Liver (tissue), 9 donors: ENCODE data around the gene MED25. TPM values are rescaled to one million over a fixed set of nuclear protein-coding genes. Genes with fewer than 3 reads are reported as not detected.

Experiments
- DNase-seq: peaks from one replicate; pipeline ENCODE4 v3.0.0-alpha.2; 2017; ENCODE audit warnings: low spot score
- H3K27ac ChIP-seq, 2 donors: one replicate each; pipeline ENCODE4 v1.7.0; 2013; ENCODE audit warnings: inconsistent platforms in 2 of 2, low read length in 2 of 2, control low read depth in 1 of 2, low read depth in 1 of 2, mild to moderate bottlenecking in 1 of 2
- H3K27me3 ChIP-seq, 4 donors: one replicate each; pipeline versions ENCODE4 v1.6.1 to v1.7.0; 2013; ENCODE audit warnings: low read length in 3 of 4, inconsistent platforms in 1 of 4, mild to moderate bottlenecking in 1 of 4, moderate library complexity in 1 of 4; ENCODE audit not compliant: control insufficient read depth in 4 of 4, insufficient read depth in 4 of 4
- H3K36me3 ChIP-seq, 4 donors: one replicate each; pipeline versions ENCODE4 v1.6.1 to v1.7.0; 2013; ENCODE audit warnings: low read length in 3 of 4, mild to moderate bottlenecking in 3 of 4, low read depth in 1 of 4, moderate library complexity in 1 of 4; ENCODE audit not compliant: control insufficient read depth in 4 of 4, insufficient read depth in 3 of 4
- H3K4me1 ChIP-seq, 4 donors: one replicate each; pipeline versions ENCODE4 v1.6.1 to v1.7.0; 2013; ENCODE audit warnings: low read length in 3 of 4, mild to moderate bottlenecking in 3 of 4, moderate library complexity in 1 of 4; ENCODE audit not compliant: control insufficient read depth in 4 of 4, insufficient read depth in 4 of 4
- H3K4me3 ChIP-seq, 3 donors: one replicate each; pipeline versions ENCODE4 v1.6.1 to v1.7.0; 2013; ENCODE audit warnings: low read length in 3 of 3, control low read depth in 1 of 3, low read depth in 1 of 3, mild to moderate bottlenecking in 1 of 3
- H3K9ac ChIP-seq, 2 donors: one replicate each; pipeline ENCODE4 v1.7.0; 2013; ENCODE audit warnings: low read length in 2 of 2, mild to moderate bottlenecking in 2 of 2, moderate library complexity in 2 of 2, control low read depth in 1 of 2, low read depth in 1 of 2
- H3K9me3 ChIP-seq, 4 donors: one replicate each; pipeline versions ENCODE4 v1.6.1 to v1.7.0; 2013; ENCODE audit warnings: low read length in 3 of 4; ENCODE audit not compliant: control insufficient read depth in 4 of 4
- ATF3 ChIP-seq: IDR thresholded peaks from 2 replicates; pipeline ENCODE4 v1.6.1; 2016; ENCODE audit warnings: antibody characterized with exemption
- CTCF ChIP-seq: fragments of 150-350 bp; IDR thresholded peaks from 2 replicates; pipeline ENCODE4 v1.5.1; 2017; ENCODE audit warnings: improper control_type of control experiment, low read depth, low read length; ENCODE audit not compliant: missing input control
- EGR1 ChIP-seq, 2 donors: IDR thresholded peaks; 2 replicates each; pipeline ENCODE4 v1.6.1; 2016 to 2018; ENCODE audit warnings: antibody characterized with exemption in 2 of 2, low read depth in 2 of 2
- FOXA1 ChIP-seq: IDR thresholded peaks from 2 replicates; pipeline ENCODE4 v1.6.1; 2016; ENCODE audit warnings: antibody characterized with exemption
- FOXA2 ChIP-seq: IDR thresholded peaks from 2 replicates; pipeline ENCODE4 v1.6.1; 2016; ENCODE audit warnings: antibody characterized with exemption
- GABPA ChIP-seq, 2 donors: IDR thresholded peaks in 1 of 2; conservative IDR thresholded peaks in 1 of 2; 2 replicates each; pipeline ENCODE4 v1.6.1; 2016; ENCODE audit warnings: antibody characterized with exemption in 2 of 2, mild to moderate bottlenecking in 1 of 2, moderate library complexity in 1 of 2
- HNF4A ChIP-seq, 2 donors: conservative IDR thresholded peaks; 2 replicates each; pipeline ENCODE4 v1.6.1; 2016; ENCODE audit warnings: antibody characterized with exemption in 2 of 2, mild to moderate bottlenecking in 2 of 2
- HNF4G ChIP-seq: IDR thresholded peaks from 2 replicates; pipeline ENCODE4 v1.6.1; 2016; ENCODE audit warnings: antibody characterized with exemption
- MAX ChIP-seq: IDR thresholded peaks from 2 replicates; pipeline ENCODE4 v1.6.1; 2016; ENCODE audit warnings: antibody characterized with exemption
- NR2F2 ChIP-seq: IDR thresholded peaks from 2 replicates; pipeline ENCODE4 v1.6.1; 2016; ENCODE audit warnings: antibody characterized with exemption
- RAD21 ChIP-seq, 2 donors: IDR thresholded peaks; 2 replicates each; pipeline ENCODE4 v1.6.1; 2016; ENCODE audit warnings: antibody characterized with exemption in 2 of 2, mild to moderate bottlenecking in 2 of 2
- REST ChIP-seq: IDR thresholded peaks from 2 replicates; pipeline ENCODE4 v1.6.1; 2016; ENCODE audit warnings: antibody characterized with exemption, mild to moderate bottlenecking
- RXRA ChIP-seq, 2 donors: IDR thresholded peaks; 2 replicates each; pipeline ENCODE4 v1.6.1; 2017 to 2018; ENCODE audit warnings: antibody characterized with exemption in 2 of 2, mild to moderate bottlenecking in 1 of 2
- SP1 ChIP-seq: IDR thresholded peaks from 2 replicates; pipeline ENCODE4 v1.6.1; 2018; ENCODE audit warnings: antibody characterized with exemption, mild to moderate bottlenecking
- TAF1 ChIP-seq: conservative IDR thresholded peaks from 2 replicates; pipeline ENCODE4 v1.6.1; 2016; ENCODE audit warnings: antibody characterized with exemption, mild to moderate bottlenecking
- YY1 ChIP-seq: IDR thresholded peaks from 2 replicates; pipeline ENCODE4 v1.6.1; 2016; ENCODE audit warnings: antibody characterized with exemption, mild to moderate bottlenecking
- ZBTB33 ChIP-seq: IDR thresholded peaks from 2 replicates; pipeline ENCODE4 v1.6.1; 2016; ENCODE audit warnings: antibody characterized with exemption
- WGBS: extraction: QIAGEN DNeasy Blood & Tissue Kit; methylation state at CpG from one replicate; pipeline ENCODE4 v1.1.7; 2013; 5-methylcytosine and 5-hydroxymethylcytosine counted together
- polyA plus RNA-seq, 2 donors: library from polyadenylated mRNA; stranded (reverse) in 1 of 2; unstranded in 1 of 2; fragments of 200-250 nt in 1 of 2; fragments of >200 nt in 1 of 2; fragmentation: Nextera tagmentation in 1 of 2; extraction: Ambion mirVana in 1 of 2; gene quantifications; one replicate each; pipeline versions ENCODE4 v1.2.1 to v1.2.3, GENCODE V29; 2013 to 2015
- total RNA-seq, 2 donors: library from RNA; depleted of rRNA; stranded (reverse); fragments of >200 nt; gene quantifications; one replicate each; pipeline ENCODE4 v1.2.3, GENCODE V29; 2014
- donor health status: healthy.
- donor health status: healthy.
- donor health status: healthy.
- donor health status: healthy.
- donor health status: healthy.

MED25 gene
- total and polyA plus RNA-seq, 4 donors: 4.7 to 24.1 (median 9.6) TPM

- TF ChIP-seq HNF4G: no peak
- no peak for TF ChIP-seq RXRA (IDR thresholded peaks at IDR 0.05)
- TF ChIP-seq MAX: no peak
- no peak for TF ChIP-seq EGR1 (IDR thresholded peaks at IDR 0.05; ENCODE audit: low read depth in 2 of 2)
- no peak for TF ChIP-seq CTCF
- no peak for TF ChIP-seq ATF3
- TF ChIP-seq TAF1: no peak
- no peak for TF ChIP-seq FOXA1
- no peak for TF ChIP-seq FOXA2
- no peak for TF ChIP-seq REST
- no peak for TF ChIP-seq RAD21 (IDR thresholded peaks at IDR 0.05)
- no peak for TF ChIP-seq SP1
- no peak for TF ChIP-seq ZBTB33
- no peak for TF ChIP-seq NR2F2
- Histone ChIP-seq H3K9ac (peak overlapping the region; percentile 43 to 54), H3K27me3 (no peaks in the 10 kb centered on the region), H3K36me3 (no peaks in the 10 kb centered on the region), H3K27ac (peak overlapping the region; percentile 65 to 86), H3K4me3 (peak overlapping the region; percentile 46 to 66 (median 56)), H3K9me3 (no peaks in the 10 kb centered on the region), H3K4me1 (peaks cover 12 to 47% (median 33%) of the 10 kb centered on the region in 4 donors)
- peak; percentile 55 for DNase-seq
- WGBS: 84% methylated on average over 15 of the region's 15 CpGs
These were observed 52.3 kb downstream of the MED25 start for GRCh38 chr19:49870309-49870901.

- H3K27ac ChIP-seq: no peak overlapping the region
- no peaks in the 10 kb centered on the region for H3K36me3 ChIP-seq
- H3K9ac ChIP-seq: no peak overlapping the region
- H3K9me3 ChIP-seq: no peaks in the 10 kb centered on the region
- 94% methylated on average over 17 of the region's 17 CpGs for WGBS
- H3K27me3 ChIP-seq: no peaks in the 10 kb centered on the region
- peaks cover 6 to 42% (median 30%) of the 10 kb centered on the region in 4 donors for H3K4me1 ChIP-seq
- no peak for DNase-seq
- H3K4me3 ChIP-seq: no peak overlapping the region
- TF ChIP-seq GABPA (IDR thresholded peaks at IDR 0.05 in 1 of 2, conservative IDR thresholded peaks at IDR 0.05 in 1 of 2): no peak
- no peak for TF ChIP-seq SP1
- TF ChIP-seq ZBTB33: no peak
- no peak for TF ChIP-seq HNF4G
- TF ChIP-seq YY1: no peak
- no peak for TF ChIP-seq HNF4A (conservative IDR thresholded peaks at IDR 0.05)
- no peak for TF ChIP-seq FOXA2
- TF ChIP-seq RXRA (IDR thresholded peaks at IDR 0.05): no peak
- no peak for TF ChIP-seq REST
- TF ChIP-seq NR2F2: no peak
These were observed 53.4 kb downstream of the MED25 start for GRCh38 chr19:49871349-49871985.
